ENCODE data around the gene DDX11. TPM values are rescaled to one million over a fixed set of nuclear protein-coding genes. Genes with fewer than 3 reads are reported as not detected.
"Not testable (repeated sequence)": the region's sequence is repeated elsewhere in the genome, so short reads cannot be mapped to it uniquely, and the experiment has no call there.

Gene DDX11
- total RNA-seq, 1 experiment from 2014 or later, result 134 TPM

DNA sequence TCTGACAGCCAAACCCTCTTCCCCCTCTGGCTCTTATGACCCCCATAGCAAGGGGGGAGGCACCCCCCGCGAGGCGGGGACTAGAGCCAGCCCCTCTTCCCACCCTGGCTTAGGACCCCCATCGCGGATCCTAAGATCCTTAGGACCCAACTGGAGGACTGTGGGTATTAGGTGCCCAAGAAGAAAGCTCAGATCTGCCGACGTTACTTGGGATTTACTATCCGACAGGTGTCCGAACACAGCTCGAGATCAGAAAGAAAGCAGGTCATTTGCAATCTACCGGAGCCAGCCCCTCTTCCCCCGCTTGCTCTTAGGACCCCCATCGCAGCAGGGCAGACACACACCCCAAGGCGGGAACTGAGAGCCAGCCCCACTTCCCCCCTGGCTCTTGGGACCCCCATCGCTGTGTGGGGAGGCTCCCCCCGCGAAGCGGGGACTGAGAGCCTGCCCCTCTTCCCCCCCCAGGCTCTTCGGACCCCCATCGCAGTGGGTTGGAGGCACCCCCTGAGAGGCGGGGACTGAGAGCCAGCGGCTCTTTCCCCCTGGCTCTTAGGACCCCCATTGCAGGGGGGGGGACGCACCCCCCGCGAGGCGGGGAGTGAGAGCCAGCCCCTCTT lies 46.8 kb downstream of the DDX11 start:
- no peak overlapping the region for H3K4me3 Mint-ChIP-seq (ENCODE audit: low read depth, unreplicated experiment)
- H3K27me3 Mint-ChIP-seq (ENCODE audit: unreplicated experiment), result no peaks in the 10 kb centered on the region
- CTCF ChIA-PET, result no interaction called here
- H3K9me3 Mint-ChIP-seq (ENCODE audit: low read depth, unreplicated experiment), result no peaks in the 10 kb centered on the region
- no peak overlapping the region for H3K27ac Mint-ChIP-seq (ENCODE audit: unreplicated experiment)
- no peaks in the 10 kb centered on the region for H3K4me1 Mint-ChIP-seq (ENCODE audit: low read depth, unreplicated experiment)
- TF ChIP-seq, protein P1, sequence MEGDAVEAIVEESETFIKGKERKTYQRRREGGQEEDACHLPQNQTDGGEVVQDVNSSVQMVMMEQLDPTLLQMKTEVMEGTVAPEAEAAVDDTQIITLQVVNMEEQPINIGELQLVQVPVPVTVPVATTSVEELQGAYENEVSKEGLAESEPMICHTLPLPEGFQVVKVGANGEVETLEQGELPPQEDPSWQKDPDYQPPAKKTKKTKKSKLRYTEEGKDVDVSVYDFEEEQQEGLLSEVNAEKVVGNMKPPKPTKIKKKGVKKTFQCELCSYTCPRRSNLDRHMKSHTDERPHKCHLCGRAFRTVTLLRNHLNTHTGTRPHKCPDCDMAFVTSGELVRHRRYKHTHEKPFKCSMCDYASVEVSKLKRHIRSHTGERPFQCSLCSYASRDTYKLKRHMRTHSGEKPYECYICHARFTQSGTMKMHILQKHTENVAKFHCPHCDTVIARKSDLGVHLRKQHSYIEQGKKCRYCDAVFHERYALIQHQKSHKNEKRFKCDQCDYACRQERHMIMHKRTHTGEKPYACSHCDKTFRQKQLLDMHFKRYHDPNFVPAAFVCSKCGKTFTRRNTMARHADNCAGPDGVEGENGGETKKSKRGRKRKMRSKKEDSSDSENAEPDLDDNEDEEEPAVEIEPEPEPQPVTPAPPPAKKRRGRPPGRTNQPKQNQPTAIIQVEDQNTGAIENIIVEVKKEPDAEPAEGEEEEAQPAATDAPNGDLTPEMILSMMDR (IDR thresholded peaks at IDR 0.05; ENCODE audit: unreplicated experiment), result no peak
- BruUV-seq (replicated peaks), result no TSS peak
- peaks cover 23% of the 10 kb centered on the region for H3K36me3 Mint-ChIP-seq (ENCODE audit: insufficient read depth, unreplicated experiment)
- DNase-seq, result no peak
- intact Hi-C loops (cut with micrococcal nuclease; ENCODE audit: unreplicated experiment), result no loop called here

DNA sequence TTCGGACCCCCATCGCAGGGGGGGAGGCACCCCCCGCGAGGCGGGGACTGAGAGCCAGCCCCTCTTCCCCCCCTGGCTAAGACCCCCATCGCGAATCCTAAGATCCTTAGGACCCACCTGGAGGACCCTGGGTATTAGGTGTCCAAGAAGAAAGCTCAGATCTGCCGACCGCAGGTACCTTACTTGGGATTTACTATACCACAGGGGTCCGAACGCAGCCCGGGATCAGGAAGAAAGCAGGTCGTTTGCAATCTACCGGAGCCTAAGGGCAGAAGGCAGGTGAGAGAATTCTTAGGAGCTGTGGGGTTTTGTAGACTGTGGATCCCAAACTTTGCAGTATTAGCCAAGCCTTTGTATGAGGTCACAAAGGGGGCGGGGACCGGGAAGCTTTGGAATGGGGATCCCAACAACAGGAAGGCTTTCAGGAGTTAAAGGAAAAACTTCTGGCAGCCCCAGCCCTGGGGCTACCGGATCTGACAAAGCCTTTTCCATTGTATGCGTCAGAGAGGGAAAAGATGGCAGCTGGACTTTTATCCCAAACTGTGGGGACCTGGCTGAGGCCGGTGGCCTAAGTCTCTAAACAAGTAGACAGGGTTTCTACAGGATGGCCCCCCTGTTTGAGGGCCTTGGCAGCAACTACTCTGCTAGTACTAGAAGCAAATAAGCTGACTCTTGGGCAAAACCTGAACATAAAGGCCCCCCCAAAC lies 47.5 kb downstream of the DDX11 start:
- H3K9me3 Mint-ChIP-seq (ENCODE audit: low read depth, unreplicated experiment); H3K27me3 Mint-ChIP-seq (ENCODE audit: unreplicated experiment); H3K27ac Mint-ChIP-seq (ENCODE audit: unreplicated experiment); intact Hi-C loops (cut with micrococcal nuclease; ENCODE audit: unreplicated experiment); DNase-seq; CTCF ChIA-PET; BruUV-seq (replicated peaks); H3K4me3 Mint-ChIP-seq (ENCODE audit: low read depth, unreplicated experiment); H3K4me1 Mint-ChIP-seq (ENCODE audit: low read depth, unreplicated experiment): not testable (repeated sequence)
- H3K36me3 Mint-ChIP-seq (ENCODE audit: insufficient read depth, unreplicated experiment), result peaks cover 23% of the 10 kb centered on the region

DNA sequence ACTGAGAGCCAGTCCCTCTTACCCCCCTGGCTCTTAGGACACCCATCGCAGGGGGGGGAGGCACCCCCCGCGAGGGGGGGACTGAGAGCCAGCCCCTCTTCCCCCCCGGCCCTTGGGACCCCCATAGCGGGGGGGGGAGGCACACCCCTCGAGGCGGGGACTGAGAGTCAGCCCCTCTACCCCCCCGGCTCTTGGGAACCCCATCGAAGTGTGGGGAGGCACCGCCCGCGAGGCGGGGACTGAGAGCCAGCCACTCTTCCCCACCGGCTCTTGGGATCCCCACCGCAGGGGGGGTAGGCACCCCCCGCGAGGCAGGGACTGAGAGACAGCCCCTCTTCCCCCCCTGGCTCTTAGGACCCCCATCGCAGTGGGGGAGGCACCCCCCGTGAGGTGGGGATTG lies 48.8 kb downstream of the DDX11 start:
- Mint-ChIP-seq H3K9me3 (ENCODE audit: low read depth, unreplicated experiment) (no peaks in the 10 kb centered on the region), H3K36me3 (ENCODE audit: insufficient read depth, unreplicated experiment) (peaks cover 18% of the 10 kb centered on the region), H3K4me3 (ENCODE audit: low read depth, unreplicated experiment) (no peak overlapping the region), H3K4me1 (ENCODE audit: low read depth, unreplicated experiment) (no peaks in the 10 kb centered on the region), H3K27ac (ENCODE audit: unreplicated experiment) (no peak overlapping the region), H3K27me3 (ENCODE audit: unreplicated experiment) (no peaks in the 10 kb centered on the region)
- CTCF ChIA-PET, result no interaction called here
- BruUV-seq (replicated peaks), result no TSS peak
- intact Hi-C loops (cut with micrococcal nuclease; ENCODE audit: unreplicated experiment), result no loop called here
- no peak for DNase-seq
- TF ChIP-seq, protein P1 (IDR thresholded peaks at IDR 0.05; ENCODE audit: unreplicated experiment), result no peak

DNA sequence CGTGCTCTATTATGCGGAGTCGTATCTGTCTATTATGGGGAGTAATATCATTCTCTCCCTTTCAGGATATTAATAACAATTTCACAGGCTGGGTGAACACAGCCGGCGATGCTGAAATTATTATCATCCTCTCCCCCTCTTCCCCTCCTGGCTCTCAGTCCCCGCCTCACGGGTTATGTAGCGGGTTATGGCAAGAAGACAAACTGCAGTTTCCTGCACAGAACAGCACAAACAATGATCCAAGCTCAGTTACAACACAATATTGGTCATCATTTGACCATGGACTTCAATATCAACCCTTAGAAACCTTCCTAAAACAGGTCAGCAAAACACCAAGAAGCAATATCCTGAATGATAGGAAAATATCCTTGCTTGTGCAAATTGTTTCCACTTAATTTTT lies 50.5 kb downstream of the DDX11 start:
- H3K4me3 Mint-ChIP-seq (ENCODE audit: low read depth, unreplicated experiment); H3K9me3 Mint-ChIP-seq (ENCODE audit: low read depth, unreplicated experiment); H3K4me1 Mint-ChIP-seq (ENCODE audit: low read depth, unreplicated experiment); BruUV-seq (replicated peaks); H3K36me3 Mint-ChIP-seq (ENCODE audit: insufficient read depth, unreplicated experiment); intact Hi-C loops (cut with micrococcal nuclease; ENCODE audit: unreplicated experiment); H3K27me3 Mint-ChIP-seq (ENCODE audit: unreplicated experiment); H3K27ac Mint-ChIP-seq (ENCODE audit: unreplicated experiment); CTCF ChIA-PET; DNase-seq: not testable (repeated sequence)

DNA sequence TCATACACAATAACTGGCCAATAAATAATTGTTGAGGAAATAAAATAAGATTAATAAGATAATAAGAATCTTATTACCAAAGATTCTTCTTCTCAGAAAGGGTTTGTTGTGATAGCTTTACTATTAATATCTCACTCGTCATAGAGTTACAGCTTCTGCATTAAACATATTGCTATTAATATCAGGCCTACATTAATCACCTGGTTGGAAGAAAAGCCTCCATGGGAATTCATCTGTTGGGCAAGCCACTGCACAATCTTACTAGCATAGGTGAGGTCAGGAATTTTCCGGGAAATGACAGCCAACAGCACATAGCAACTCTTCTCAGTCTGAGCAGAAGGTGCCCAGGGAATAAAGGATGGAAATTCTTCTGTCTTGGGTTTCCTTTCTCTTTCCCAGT lies 51.5 kb downstream of the DDX11 start:
- H3K4me1 Mint-ChIP-seq (ENCODE audit: low read depth, unreplicated experiment); H3K4me3 Mint-ChIP-seq (ENCODE audit: low read depth, unreplicated experiment); H3K9me3 Mint-ChIP-seq (ENCODE audit: low read depth, unreplicated experiment); H3K36me3 Mint-ChIP-seq (ENCODE audit: insufficient read depth, unreplicated experiment); CTCF ChIA-PET; BruUV-seq (replicated peaks); H3K27ac Mint-ChIP-seq (ENCODE audit: unreplicated experiment); DNase-seq; intact Hi-C loops (cut with micrococcal nuclease; ENCODE audit: unreplicated experiment): not testable (repeated sequence)
- H3K27me3 Mint-ChIP-seq (ENCODE audit: unreplicated experiment), result peaks cover 13% of the 10 kb centered on the region

DNA sequence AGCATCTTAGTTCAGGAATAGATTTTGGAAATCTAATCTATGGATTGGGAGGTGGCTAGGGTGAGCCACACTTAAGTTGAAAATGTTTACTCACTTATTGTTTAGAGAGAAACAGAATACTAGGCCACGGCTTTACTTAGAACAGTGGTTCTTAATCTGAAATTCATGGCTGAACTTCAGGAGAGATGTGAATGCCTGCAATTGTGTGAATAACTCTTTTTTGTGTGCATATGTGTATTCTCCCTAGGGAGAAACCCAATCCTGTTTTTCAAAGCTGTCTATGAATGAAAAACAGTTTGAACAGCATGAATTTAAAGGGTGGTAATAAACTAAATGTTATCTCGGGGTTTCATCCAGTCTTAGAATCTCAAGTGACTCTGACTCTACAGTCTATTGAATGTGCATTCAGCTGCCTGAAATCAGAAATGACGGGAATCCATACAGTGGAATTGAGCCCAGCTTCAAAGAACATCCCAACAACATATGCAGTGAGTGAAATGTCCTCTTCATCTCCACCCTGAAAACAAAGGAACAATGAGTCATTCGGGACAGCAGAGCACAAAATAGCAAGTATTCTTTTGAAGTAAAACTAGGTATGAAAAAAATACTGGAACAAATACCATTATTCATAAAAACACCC lies 53.7 kb downstream of the DDX11 start:
- BruUV-seq (replicated peaks); intact Hi-C loops (cut with micrococcal nuclease; ENCODE audit: unreplicated experiment); DNase-seq; H3K4me3 Mint-ChIP-seq (ENCODE audit: low read depth, unreplicated experiment); H3K36me3 Mint-ChIP-seq (ENCODE audit: insufficient read depth, unreplicated experiment); H3K9me3 Mint-ChIP-seq (ENCODE audit: low read depth, unreplicated experiment); H3K4me1 Mint-ChIP-seq (ENCODE audit: low read depth, unreplicated experiment); H3K27ac Mint-ChIP-seq (ENCODE audit: unreplicated experiment); CTCF ChIA-PET: not testable (repeated sequence)
- H3K27me3 Mint-ChIP-seq (ENCODE audit: unreplicated experiment), result peaks cover 26% of the 10 kb centered on the region

DNA sequence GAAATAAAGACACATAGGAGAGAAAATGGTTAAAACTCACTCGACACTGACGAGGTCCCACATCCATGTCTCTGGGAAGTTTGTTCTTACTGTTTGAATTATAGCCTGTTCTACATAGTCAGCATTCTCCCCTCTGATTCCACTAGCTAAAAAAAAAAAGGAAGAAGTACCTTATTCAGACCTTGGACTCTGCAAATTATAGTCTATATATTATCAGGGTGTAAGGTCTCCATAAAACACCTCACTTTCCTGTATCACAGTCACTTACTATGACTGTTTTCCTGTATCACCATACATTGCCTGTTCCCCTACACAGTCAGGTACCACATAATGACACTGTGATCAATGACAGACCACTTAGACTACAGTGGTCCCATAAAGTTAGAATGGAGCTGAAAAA lies 62.9 kb downstream of the DDX11 start:
- H3K9me3 Mint-ChIP-seq (ENCODE audit: low read depth, unreplicated experiment); H3K4me3 Mint-ChIP-seq (ENCODE audit: low read depth, unreplicated experiment); H3K4me1 Mint-ChIP-seq (ENCODE audit: low read depth, unreplicated experiment); H3K27ac Mint-ChIP-seq (ENCODE audit: unreplicated experiment); DNase-seq; H3K36me3 Mint-ChIP-seq (ENCODE audit: insufficient read depth, unreplicated experiment); BruUV-seq (replicated peaks); intact Hi-C loops (cut with micrococcal nuclease; ENCODE audit: unreplicated experiment): not testable (repeated sequence)
- CTCF ChIA-PET, result interaction anchor here (0.6 kb wide), 1 partner anchor 597 kb away, joined by 3 read pairs; no protein-coding TSS in a partner anchor
- H3K27me3 Mint-ChIP-seq (ENCODE audit: unreplicated experiment), result peaks cover 14% of the 10 kb centered on the region

DNA sequence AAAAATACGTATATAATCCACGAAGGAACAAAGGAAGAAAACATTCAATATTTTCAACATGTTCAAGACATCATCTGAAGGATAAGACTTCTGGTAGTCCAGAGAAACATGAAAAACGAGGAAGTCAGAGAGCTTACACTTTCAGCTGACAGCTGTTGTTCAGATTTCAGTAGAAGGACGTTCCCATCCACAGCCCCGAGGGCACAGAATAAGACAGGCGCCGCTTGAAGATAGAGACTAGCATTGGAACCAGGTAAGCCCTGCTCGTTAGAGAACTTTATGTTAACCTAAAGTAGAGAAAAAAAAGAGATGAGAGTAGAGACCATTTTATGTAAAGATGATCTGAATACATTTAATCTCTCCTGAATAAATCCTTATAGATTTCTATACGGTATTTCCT lies 71.1 kb downstream of the DDX11 start:
- H3K27ac Mint-ChIP-seq (ENCODE audit: unreplicated experiment); H3K9me3 Mint-ChIP-seq (ENCODE audit: low read depth, unreplicated experiment); H3K4me1 Mint-ChIP-seq (ENCODE audit: low read depth, unreplicated experiment); H3K4me3 Mint-ChIP-seq (ENCODE audit: low read depth, unreplicated experiment); H3K27me3 Mint-ChIP-seq (ENCODE audit: unreplicated experiment); H3K36me3 Mint-ChIP-seq (ENCODE audit: insufficient read depth, unreplicated experiment); DNase-seq; BruUV-seq (replicated peaks); CTCF ChIA-PET; intact Hi-C loops (cut with micrococcal nuclease; ENCODE audit: unreplicated experiment): not testable (repeated sequence)

Measured in Calu3 (cell line).